ENCODE data around the gene SORCS3.

GRCh38 chr10:104894681-104895080, 253.6 kb downstream of the SORCS3 start:
- TF ChIP-seq CTCF (conservative IDR thresholded peaks at IDR 0.05; ENCODE audit: low read depth, low read length) (no peak), EZH2phosphoT487 (IDR thresholded peaks at IDR 0.05; ENCODE audit: borderline replicate concordance, low read length) (no peak), EZH2 (IDR thresholded peaks at IDR 0.05; ENCODE audit: low read length, unreplicated experiment) (no peak)

Measured in PC-3 (cell line).